Measurements from ENCODE around the gene PRM1.

The PRM1 gene

DNA sequence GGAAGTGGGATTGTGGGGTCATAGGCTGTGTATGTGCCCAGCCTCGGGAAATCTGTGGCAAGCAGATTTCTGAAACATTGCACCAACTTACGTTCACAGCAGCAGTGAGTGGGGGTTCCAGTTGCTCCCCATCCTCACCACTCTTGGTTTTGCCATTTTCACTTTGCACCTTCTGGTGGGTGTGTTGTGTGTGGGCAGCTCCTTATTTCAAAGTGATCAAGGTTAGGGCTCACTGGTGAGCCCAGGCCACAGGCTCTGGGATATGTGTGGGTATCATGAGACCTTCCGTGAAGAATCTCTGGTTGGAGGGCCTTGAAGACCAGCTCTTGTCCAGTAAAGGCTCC is 29.5 kb upstream of the PRM1 start:
- Mint-ChIP-seq H3K27me3 (ENCODE audit: low read depth, poor library complexity) (peaks cover 16% of the 10 kb centered on the region), H3K9me3 (no peaks in the 10 kb centered on the region), H3K4me3 (no peak overlapping the region), H3K4me1 (peaks cover 30% of the 10 kb centered on the region), H3K36me3 (ENCODE audit: low read depth) (no peaks in the 10 kb centered on the region), H3K27ac (no peak overlapping the region)
- TF ChIP-seq, protein P1, sequence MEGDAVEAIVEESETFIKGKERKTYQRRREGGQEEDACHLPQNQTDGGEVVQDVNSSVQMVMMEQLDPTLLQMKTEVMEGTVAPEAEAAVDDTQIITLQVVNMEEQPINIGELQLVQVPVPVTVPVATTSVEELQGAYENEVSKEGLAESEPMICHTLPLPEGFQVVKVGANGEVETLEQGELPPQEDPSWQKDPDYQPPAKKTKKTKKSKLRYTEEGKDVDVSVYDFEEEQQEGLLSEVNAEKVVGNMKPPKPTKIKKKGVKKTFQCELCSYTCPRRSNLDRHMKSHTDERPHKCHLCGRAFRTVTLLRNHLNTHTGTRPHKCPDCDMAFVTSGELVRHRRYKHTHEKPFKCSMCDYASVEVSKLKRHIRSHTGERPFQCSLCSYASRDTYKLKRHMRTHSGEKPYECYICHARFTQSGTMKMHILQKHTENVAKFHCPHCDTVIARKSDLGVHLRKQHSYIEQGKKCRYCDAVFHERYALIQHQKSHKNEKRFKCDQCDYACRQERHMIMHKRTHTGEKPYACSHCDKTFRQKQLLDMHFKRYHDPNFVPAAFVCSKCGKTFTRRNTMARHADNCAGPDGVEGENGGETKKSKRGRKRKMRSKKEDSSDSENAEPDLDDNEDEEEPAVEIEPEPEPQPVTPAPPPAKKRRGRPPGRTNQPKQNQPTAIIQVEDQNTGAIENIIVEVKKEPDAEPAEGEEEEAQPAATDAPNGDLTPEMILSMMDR (IDR thresholded peaks at IDR 0.05): no peak
- no peak for DNase-seq

DNA sequence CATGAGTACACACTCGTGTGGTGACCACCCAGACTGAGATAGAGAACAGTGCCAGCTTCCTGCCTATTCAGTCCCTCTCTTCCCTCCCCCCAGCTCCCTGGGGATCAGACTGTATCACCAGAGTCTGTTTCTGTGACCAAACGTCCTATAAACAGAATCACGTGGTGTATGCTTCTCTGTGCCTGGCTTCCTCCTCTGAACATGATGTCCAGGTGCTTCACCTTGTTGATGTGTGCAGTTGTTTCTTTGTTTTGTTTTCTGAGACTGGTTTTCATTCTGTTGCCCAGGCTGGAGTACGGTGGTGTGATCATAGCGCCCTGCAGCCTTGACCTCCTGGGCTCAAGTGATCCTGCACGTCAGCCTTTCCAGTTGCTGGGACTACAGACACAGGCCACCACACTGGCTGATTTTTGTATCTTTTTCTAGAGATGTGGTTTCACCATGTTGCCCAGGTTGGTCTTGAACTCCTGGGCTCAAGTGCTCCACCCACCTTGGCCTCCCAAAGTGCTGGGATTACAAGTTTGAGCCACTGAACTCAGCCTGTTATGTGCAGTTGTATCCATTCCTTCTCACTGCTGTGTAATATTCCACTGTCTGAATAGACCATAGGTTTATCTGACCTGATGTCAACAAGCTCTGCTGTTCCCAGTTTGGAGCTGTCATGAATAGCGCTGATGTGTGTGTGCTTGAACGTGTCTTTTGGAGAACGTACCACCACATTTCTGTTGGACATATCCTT is 28.9 kb upstream of the PRM1 start:
- no peaks in the 10 kb centered on the region for H3K9me3 Mint-ChIP-seq
- no peaks in the 10 kb centered on the region for H3K36me3 Mint-ChIP-seq (ENCODE audit: low read depth)
- H3K4me3 Mint-ChIP-seq: no peak overlapping the region
- TF ChIP-seq, protein P1 (IDR thresholded peaks at IDR 0.05): no peak
- peaks cover 15% of the 10 kb centered on the region for H3K27me3 Mint-ChIP-seq (ENCODE audit: low read depth, poor library complexity)
- H3K27ac Mint-ChIP-seq: no peak overlapping the region
- peaks cover 28% of the 10 kb centered on the region for H3K4me1 Mint-ChIP-seq
- no peak for DNase-seq

DNA sequence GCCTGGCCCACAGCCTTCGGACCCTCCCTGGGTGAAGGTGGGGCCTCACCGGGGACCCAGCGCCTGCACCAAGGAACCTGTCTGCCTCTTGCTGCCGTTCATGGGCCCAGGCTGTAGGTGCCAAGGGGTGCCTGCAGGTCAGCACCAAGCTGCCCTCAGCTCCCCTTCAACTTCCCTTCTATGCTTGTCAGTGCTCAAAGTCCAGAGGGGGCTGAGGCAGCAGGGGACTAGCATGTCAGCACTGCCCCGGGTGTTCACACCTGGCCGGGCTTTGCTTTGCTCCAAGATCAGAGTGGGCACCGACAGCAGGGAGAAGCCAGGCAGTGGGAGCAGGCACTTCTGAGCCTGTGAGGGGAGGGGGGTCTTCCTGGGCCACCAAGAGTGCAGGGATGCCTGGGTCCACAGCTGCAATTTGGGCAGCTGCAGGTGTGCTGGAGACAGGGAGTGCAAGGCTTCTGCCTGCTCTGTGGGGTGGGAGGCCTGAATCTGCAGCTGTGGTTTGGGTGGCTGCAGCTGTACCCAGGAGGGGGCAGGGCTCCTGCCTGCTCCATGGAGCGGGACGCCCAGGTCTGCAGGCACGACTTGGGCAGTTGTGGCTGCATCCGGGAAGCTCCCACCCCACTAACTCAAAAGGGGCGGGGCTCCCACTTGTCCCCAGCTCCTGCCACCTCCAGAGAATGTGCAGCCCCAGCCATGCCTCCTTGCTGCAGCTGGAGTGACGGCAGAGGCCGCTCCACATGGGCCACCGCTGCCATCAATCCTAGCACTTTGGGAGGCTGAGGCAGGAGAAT is 27.6 kb upstream of the PRM1 start:
- DNase-seq: no peak
- TF ChIP-seq, protein P1 (IDR thresholded peaks at IDR 0.05): no peak
- peaks cover 17% of the 10 kb centered on the region for H3K27me3 Mint-ChIP-seq (ENCODE audit: low read depth, poor library complexity)
- H3K4me3 Mint-ChIP-seq: no peak overlapping the region
- peaks cover 25% of the 10 kb centered on the region for H3K4me1 Mint-ChIP-seq
- no peak overlapping the region for H3K27ac Mint-ChIP-seq
- no peaks in the 10 kb centered on the region for H3K36me3 Mint-ChIP-seq (ENCODE audit: low read depth)
- H3K9me3 Mint-ChIP-seq: no peaks in the 10 kb centered on the region

DNA sequence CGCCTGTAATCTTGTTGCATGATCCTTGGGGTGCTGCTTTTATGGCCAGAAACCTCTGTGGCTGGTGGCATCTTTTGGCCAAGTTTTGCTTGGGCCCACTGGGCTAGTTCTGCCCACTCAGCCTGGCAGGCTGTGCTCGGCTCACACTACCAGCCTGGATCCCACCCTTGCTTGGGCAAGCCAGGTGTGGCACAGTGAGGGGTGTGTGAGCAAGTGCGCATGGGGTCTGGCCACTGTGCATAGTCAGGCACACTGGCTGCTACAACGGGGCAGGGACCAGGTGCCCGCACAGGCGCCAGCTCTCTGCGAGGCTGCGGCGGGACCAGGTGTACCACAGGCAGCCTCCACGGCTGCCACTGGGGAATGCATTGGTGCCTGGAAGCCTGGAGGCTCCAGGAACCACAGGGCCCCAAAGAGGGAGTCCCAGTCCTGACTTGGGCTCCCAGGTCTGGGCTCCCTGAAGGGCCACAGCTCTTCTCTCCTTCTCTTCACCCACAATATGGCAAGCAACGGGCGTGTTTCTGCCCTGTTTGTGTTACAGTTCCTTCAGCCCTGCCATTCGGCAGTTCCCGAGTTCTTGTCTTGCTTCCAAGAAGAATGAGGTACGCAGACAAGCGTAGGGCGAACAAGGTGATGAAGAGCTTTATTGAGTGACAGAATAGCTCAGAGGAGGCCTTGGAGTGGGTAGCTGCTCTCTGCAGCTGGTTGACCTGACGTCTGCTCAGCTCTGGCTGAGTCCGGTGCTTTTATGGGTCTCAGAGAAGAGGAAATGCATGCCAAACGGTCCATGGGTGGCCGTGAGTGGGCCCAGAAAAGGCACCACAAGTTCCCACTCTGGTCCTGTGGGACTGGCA is 26.7 kb upstream of the PRM1 start:
- Mint-ChIP-seq H3K27me3 (ENCODE audit: low read depth, poor library complexity) (peaks cover 19% of the 10 kb centered on the region), H3K9me3 (no peaks in the 10 kb centered on the region), H3K36me3 (ENCODE audit: low read depth) (no peaks in the 10 kb centered on the region), H3K4me1 (peaks cover 19% of the 10 kb centered on the region), H3K4me3 (no peak overlapping the region), H3K27ac (no peak overlapping the region)
- TF ChIP-seq, protein P1 (IDR thresholded peaks at IDR 0.05): no peak
- DNase-seq: no peak

DNA sequence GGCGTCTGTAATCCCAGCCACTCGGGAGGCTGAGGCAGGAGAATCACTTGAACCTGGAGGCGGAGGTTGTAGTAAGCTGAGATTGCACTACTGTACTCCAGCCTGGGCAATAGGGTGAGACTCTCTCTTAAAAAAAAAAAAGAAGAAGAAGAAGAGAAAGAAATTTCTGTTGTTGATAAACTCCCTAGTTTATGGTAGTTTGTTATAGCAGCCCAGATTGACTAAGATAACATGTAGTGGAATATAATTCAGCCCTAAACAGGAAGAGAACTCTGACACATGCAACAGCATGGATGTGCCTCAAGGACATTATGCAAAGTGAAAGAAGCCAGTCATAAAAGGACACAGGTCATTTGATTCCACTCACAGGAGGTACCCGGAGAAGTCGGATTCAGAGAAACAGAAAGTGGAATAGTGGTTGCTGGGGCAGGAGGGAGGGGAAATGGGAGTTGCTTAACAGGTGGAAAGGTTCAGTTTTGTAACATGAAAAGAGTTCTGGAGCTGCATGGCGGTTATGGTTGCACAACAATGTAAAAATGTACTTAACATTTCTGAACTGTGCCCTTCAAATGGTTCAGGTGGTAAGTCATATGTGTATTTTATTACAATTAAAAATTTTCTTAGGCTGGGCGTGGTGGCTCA is 26.0 kb upstream of the PRM1 start:
- H3K9me3 Mint-ChIP-seq: no peaks in the 10 kb centered on the region
- peak overlapping the region; percentile 7 for H3K27ac Mint-ChIP-seq
- H3K36me3 Mint-ChIP-seq (ENCODE audit: low read depth): no peaks in the 10 kb centered on the region
- TF ChIP-seq, protein P1 (IDR thresholded peaks at IDR 0.05): no peak
- peaks cover 16% of the 10 kb centered on the region for H3K4me1 Mint-ChIP-seq
- no peak overlapping the region for H3K4me3 Mint-ChIP-seq
- DNase-seq: no peak
- peaks cover 19% of the 10 kb centered on the region for H3K27me3 Mint-ChIP-seq (ENCODE audit: low read depth, poor library complexity)
